NCI-H510A (cell line): Measurements from ENCODE around the gene SLC10A7.

Experiments
- DNase-seq: peaks from one replicate; lab custom pipeline; 2025; lab: John Stamatoyannopoulos, UW

SLC10A7 gene

GRCh38 chr4:146349306-146349705, 172.4 kb downstream of the SLC10A7 start:
- no peak for DNase-seq

DNA sequence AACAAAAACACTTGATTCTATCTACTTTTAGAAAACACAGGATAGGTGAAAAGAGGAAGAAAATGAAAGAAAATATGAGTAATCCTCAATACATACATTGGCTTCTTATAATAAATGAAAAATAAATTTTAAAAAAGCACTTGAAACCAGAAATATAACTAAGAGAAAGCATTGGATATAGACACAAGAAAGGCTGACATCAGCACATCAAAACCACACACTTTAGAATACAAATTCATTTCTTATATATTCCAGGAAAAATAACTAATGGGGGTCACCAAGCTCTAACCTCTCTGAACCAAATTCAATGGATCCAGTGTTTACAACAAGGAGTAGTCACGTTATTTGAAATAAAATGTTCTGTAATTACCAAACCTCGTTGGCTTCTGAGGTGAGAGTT, 173.9 kb downstream of the SLC10A7 start:
- no peak for DNase-seq

GRCh38 chr4:146346276-146346675, 175.5 kb downstream of the SLC10A7 start:
- no peak for DNase-seq

DNA sequence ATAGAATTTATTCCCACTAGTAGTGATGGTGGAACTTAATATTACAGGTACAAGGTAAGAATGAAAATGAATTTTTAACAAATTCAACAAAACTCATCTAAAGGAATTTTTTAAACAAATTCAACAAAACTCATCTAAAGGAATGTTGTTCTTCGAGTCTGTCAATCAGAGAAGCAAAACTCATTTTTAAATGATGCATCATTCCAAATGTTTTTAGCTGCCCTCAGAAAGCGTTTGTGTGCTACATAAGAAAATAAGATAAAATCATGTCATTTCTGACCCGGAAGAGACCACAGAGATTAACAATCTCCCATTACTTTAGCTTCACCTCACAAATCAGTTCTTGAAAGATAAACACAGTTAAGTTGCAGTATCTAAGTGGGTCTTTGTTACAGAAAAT, 178.0 kb downstream of the SLC10A7 start:
- DNase-seq, result no peak

DNA sequence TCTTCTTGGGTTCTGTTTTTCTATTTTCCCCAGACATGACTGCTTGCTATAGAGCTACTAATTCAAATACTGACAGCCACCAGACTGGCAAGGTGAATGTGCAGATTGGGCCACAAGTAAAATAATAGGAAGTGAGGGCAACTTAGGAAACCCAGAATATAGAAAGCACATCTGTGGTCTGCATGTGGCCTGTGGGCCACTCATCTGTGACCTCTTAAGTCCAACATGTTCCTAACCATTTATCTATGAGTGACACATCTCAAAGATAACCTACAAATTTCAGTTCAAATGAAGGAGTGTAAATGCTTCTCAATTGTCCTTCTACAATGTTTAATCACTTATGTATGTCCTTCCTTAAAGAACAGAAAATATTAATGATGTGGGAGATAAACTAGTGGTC, 178.5 kb downstream of the SLC10A7 start:
- DNase-seq, result no peak

DNA sequence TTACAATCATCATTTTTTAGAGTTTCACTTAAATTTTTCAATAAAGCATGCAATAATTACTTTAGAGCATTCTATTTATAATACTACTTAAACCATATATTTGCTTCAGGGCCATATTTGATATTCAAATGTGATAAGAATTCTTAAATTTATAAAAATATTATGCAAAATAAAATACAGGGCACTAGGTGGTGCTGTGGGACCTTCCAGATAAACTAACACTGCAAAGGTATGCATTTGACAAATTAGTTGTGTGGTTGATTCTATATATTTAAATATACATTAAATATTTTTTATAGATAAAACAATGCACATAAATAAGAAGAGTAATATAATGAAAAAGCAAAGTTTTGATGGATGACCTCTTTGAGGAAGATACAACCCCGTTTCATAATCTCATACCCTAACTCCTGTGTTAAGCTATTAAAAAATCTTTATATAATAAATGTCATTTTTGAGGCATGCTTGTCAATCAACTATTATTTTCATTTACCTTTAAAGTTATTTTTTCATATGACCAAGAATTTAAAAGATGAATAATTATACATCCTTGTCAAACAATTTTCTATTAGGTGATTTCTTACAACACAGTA, 179.0 kb downstream of the SLC10A7 start:
- DNase-seq, result no peak

GRCh38 chr4:146340798-146341197, 180.9 kb downstream of the SLC10A7 start:
- no peak for DNase-seq

DNA sequence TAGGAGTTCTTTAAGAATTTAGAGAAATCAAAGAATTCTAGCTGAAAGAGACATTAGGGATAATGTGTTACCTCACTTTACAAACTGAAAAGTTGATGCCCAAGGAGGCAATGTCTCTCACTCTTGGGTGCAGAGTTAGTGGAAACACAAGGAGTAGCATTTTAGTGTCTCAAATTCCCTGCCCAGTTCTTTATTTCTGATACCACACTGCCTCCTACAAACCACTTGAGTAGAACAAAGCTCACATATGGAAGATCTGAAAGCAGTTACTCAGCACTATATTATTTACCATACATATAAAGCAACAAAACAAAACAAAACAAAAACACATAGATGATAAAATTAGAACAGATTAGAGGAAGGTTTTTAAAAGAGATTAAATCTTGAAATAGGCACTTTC, 183.2 kb downstream of the SLC10A7 start:
- no peak for DNase-seq

DNA sequence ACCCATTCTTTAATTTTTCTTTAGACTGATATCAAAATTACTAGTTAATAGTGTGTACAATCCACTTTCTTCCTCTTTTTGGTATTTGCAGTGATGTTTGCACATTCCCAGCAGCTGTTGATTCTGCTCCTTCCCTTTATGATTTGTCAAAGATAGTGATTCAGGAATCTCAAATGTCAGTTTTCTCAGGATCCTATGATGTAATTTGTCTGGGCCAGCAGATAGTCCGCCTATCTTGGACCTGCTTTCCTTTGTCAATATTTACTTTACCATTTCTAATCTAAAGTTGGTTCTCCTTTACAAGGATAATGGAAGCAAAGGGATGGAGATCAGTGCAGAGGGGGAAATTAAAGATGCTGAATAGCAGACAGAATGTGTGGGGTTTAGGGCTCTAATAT, 185.3 kb downstream of the SLC10A7 start:
- no peak for DNase-seq

DNA sequence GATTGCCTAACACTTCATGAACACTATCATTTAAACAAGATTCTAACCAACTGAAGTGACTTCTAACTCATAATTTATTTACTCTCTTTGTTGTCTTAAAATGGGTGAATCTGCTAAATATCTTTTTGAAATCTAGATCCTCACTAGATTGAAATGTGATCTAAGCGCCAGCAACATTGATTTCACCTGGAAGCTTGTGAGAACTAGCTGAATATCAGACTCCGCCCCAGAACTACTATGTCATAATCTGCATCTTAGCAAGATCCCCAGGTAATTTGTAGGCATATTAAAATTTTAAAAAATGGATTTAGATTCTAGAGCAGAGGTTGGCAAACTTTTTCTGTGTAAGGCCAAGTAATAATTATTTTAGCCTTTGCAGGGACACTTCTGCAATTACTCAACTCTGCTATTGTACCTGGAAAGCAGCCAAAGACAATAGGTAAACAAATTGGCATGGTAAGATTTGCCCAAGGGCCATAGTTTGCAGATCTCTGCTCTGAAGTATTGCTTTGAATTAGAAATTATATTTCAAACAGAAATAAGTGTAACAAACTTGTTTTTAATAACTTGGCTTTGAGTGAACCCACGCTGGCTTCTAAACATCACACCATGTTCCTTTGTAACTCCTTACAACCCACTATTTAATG, 185.9 kb downstream of the SLC10A7 start:
- no peak for DNase-seq

DNA sequence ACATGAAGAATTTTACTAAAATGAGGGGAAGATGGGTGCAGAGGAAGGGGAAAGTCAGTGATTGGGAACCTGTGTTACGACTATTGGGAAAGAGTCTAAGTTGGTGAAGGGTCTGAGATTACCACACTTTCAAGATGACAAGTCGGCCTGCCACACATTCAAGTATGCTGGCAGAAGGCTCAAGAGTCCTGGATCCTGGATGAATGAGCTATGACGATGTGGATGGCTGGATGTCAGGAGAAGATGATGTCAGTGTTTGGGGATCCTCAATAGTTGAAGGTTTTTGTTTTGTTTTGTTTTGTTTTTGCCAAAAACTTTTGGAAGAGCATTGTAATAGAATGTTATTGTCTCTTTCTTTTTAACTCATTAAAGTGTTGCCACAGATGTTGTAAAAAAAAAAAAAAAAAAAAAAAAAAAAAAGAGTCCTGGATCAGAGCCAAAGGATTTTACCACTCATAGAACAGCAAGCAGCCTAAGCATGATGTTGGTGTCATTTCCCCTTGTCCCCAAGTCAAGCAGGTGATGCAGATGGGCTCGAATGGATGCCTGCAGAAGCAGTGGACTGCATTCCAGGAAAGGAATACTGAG, 186.8 kb downstream of the SLC10A7 start:
- no peak for DNase-seq

- no peak for DNase-seq
Measured at GRCh38 chr4:146333895-146334262, 187.9 kb downstream of the SLC10A7 start.

DNA sequence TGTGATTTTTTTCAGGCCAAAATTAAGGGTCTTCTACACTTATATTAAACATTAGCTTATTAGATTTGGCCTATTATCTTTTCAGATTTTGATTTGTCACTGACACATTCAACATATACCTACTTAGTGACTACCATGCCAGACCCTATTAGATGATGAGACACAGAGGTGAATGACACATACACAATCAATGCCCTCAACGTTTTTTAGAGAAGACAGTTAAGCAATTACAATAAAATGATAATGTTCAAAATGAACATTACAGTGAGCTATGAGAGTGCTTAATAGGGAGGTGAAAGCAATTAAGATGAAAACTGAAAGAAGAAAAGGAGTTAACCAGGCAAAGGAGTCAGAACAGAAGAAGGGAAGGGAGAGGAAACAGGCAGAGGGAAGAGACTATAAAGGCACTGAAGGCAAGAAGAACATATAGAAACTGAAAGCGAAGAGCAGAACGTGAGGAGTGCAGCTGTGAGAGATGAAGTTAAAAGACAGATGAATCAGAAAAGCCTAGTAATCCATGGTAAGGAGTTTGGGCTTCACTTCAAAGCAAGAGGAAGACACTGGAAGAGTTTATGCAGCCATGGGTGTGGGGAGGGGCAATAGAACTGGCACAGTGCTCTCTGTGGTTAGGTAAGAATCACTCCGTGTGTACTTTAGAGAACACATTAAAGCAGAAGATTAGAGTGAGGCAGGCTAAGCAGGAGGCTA, 188.4 kb downstream of the SLC10A7 start:
- DNase-seq, result no peak

DNA sequence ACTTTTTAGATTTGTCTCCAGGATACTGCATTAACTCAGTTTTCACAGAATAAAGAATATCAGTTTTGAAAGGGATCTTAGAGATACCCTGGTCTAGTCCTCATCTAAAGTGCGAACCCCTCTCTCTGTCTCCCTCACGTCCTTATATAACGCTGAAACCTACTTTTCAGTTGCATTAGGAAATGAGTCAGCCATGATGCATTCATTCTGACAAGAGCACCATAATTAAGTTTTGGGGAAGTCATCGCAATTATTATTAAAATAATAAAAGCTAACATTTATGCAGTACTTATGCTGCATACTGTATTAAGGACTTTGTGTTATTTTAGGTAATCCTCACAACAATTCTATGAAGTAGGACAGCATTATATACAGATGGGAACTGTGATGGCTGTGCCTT, 191.3 kb downstream of the SLC10A7 start:
- no peak for DNase-seq

GRCh38 chr4:146329050-146329716, 192.6 kb downstream of the SLC10A7 start:
- no peak for DNase-seq

DNA sequence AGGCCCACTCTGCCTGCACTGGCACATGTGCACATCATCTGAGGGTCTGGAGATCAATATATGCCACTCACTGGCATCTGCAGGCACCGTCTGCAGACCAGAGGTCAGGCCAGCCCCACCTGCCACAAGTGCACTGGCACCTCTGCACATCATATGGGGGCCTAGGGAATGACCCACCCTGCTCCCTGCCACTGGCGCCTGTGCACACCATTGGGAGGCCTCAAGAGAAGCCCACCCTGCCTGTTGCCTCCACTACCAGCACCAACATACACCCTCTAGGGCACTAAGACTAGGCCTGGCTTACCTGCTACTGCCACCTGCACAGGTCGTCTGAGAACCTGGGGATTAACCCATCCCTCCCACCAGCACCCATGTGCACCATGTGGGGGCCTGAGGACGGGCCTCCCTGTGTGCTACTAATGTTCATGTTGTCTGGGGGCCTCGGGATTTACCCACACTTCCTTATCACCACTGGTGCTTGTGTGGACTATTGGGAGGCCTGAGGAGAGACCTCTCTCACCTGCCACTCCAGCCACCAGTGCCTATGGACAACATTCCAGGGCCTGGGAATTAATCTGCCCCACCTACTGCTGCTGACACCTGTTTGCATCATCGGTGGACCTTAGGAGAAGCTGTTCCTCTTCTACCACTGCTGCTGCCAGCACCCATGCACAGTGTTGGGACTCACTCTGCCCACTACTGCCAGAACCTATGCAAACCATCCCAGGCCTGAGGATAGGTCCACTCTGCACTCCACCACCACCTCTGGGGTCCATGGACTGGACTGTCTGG, 193.7 kb downstream of the SLC10A7 start:
- no peak for DNase-seq

DNA sequence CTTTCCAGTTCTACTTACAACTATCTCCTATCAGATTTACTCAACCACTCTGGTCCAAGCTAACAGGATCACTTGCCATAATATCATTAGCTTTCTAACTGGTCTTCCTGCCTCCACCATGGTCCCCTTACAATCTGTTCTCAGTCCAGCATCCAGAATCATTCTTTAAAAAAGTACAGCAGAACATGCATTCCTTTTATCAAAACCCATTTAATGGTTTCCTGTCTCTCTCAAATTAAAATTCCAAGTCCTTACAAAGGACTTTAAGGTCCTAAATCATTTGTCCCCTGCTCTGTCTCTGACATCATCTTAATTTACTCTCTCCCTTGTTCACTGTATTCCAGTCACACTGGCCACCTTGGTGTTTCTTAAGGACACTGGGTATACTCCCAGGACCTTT, 202.8 kb downstream of the SLC10A7 start:
- DNase-seq, result no peak

GRCh38 chr4:146317783-146318182, 204.0 kb downstream of the SLC10A7 start:
- DNase-seq, result no peak

DNA sequence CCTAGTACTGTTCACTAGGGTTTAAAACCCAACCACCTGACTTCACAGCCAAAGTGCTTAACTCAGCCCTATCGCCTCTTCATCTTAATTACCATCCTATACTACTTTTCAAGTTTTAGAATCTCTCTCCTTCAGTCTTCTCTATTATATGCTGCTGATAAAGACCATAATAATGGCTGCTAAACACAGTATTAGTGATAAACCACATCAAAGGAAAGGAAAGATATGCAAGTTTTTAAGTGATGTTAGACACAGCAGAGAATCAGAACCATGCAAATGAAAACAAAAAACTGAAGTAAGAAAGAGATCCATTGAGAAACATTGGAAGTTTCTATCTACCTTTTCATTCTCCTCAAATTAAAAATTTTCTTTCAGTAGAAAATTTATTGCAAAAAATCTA, 206.6 kb downstream of the SLC10A7 start:
- no peak for DNase-seq

DNA sequence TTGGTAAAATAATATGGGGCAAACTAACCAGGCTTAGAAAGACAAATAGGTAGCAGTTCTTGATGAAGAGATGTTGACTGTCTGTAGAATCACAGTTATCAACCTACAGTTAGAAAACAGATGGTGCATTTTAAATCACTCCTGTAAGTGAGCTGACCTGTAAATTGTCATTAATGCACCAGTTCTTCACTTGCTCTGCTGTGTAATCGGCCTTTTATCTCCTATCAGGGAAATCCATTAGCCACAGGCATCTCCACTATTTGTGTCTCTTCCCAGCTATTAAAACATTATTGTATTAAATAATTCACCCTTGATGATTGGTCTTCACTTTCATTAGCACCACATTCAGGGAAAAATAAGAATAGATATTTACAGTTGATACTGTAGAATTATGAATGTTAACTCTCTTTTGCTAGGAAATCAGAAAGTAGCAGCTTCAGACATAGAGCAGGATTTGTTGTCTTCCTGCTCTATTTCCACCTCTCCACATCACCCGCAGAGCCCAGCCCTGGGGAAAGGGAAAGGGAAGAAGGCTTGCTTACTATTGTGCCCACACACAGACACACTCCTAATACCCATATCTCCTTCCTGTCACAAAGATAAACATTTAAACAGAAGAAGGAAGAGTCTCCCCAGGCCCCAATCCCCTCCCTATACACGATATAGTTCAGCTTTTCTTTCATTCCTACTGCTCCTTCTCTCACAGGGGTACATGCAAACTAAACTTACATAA, 210.3 kb downstream of the SLC10A7 start:
- no peak for DNase-seq

- no peak for DNase-seq
Measured at GRCh38 chr4:146310319-146311021, 211.3 kb downstream of the SLC10A7 start.
